NCI-H1436 treated with DMSO at 0.1 percent for 48 hours (cell line): Measurements from ENCODE around the gene NFE2L2.
"Not testable (repeated sequence)": the region's sequence is repeated elsewhere in the genome, so short reads cannot be mapped to it uniquely, and the experiment has no call there.

ENCODE experiments used
- DNase-seq: peaks from one replicate; lab custom pipeline; 2025; lab: John Stamatoyannopoulos, UW

NFE2L2 gene

GRCh38 chr2:177257471-177257870 lies 7.1 kb downstream of the NFE2L2 start:
- DNase-seq = no peak

- no peak for DNase-seq
Observed at GRCh38 chr2:177256695-177257094, 7.8 kb downstream of the NFE2L2 start.

GRCh38 chr2:177256026-177256425 lies 8.5 kb downstream of the NFE2L2 start:
- no peak for DNase-seq

- DNase-seq = no peak
Observed at GRCh38 chr2:177255227-177255601, 9.3 kb downstream of the NFE2L2 start.

GRCh38 chr2:177254433-177255226 lies 9.9 kb downstream of the NFE2L2 start:
- no peak for DNase-seq

- DNase-seq = no peak
Observed at GRCh38 chr2:177253704-177254103, 10.8 kb downstream of the NFE2L2 start.

- no peak for DNase-seq
Observed at GRCh38 chr2:177252808-177253531, 11.6 kb downstream of the NFE2L2 start.

- DNase-seq = no peak
Observed at GRCh38 chr2:177251165-177251542, 13.4 kb downstream of the NFE2L2 start.

- DNase-seq = no peak
Observed at GRCh38 chr2:177250461-177250860, 14.1 kb downstream of the NFE2L2 start.

GRCh38 chr2:177249038-177249437 lies 15.5 kb downstream of the NFE2L2 start:
- no peak for DNase-seq

GRCh38 chr2:177247693-177248262 lies 16.7 kb downstream of the NFE2L2 start:
- no peak for DNase-seq

GRCh38 chr2:177246523-177247030 lies 17.9 kb downstream of the NFE2L2 start:
- not testable (repeated sequence) for DNase-seq

GRCh38 chr2:177246000-177246399 lies 18.5 kb downstream of the NFE2L2 start:
- no peak for DNase-seq

- no peak for DNase-seq
Observed at GRCh38 chr2:177245010-177245422, 19.5 kb downstream of the NFE2L2 start.

GRCh38 chr2:177244244-177244771 lies 20.2 kb downstream of the NFE2L2 start:
- DNase-seq = no peak

GRCh38 chr2:177243476-177243875 lies 21.1 kb downstream of the NFE2L2 start:
- DNase-seq = no peak

- DNase-seq = no peak
Observed at GRCh38 chr2:177243073-177243472, 21.5 kb downstream of the NFE2L2 start.

- DNase-seq = peak; percentile 17
Observed at GRCh38 chr2:177242121-177242987, 22.2 kb downstream of the NFE2L2 start.

GRCh38 chr2:177241711-177242120 lies 22.8 kb downstream of the NFE2L2 start:
- DNase-seq = no peak

- peak; percentile 16 for DNase-seq
Observed at GRCh38 chr2:177239932-177240630, 24.4 kb downstream of the NFE2L2 start.

GRCh38 chr2:177239053-177239452 lies 25.5 kb downstream of the NFE2L2 start:
- no peak for DNase-seq
